Cortex of kidney (tissue), 1 donor: ENCODE results near the gene NUP155.
"Not testable (repeated sequence)": the region's sequence is repeated elsewhere in the genome, so short reads cannot be mapped to it uniquely, and the experiment has no call there.

Experiments used
- DNase-seq: peaks from one replicate; lab custom pipeline; 2025; lab: John Stamatoyannopoulos, UW

Gene NUP155

DNA sequence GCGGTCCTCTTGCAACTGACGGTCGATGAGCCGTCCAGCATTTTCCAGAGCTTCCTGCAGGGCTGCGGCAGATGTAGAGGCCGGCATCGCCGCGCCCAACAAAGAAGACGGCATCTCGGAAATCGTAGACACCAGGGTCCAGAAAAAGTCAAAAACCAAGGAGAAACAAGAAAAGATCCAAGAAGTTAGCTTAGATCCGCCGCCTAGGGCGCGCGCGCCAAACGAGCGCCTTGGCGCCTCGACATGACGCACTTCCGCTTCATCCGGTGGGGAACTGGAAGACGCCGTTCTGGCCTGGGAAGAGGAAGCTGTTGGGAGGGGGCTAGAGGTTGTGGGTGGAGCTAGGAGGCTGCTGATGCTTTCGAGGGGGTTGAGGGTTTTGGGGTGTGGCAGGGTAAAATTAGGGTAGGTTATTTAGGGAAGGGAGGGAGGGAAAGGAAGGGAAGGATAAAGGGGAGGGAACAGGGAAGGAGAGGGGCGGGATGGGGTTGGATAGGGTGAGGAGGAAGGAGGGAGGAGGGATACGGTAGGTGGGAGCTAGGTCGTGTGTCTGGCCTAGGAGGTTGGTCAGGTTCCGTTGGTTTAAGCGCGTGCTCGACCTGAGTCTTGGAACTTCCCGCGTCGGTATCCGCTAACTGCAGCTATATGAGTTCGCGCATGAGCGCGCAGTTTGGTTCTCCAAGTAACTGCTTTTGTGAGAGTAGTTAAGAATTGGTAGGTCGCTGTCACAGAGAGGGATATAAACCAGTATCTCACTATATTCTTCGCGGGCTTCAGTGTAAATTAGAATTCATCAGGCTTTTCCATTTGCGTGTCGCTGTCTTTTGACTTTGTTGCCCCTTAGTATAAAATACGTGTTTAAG, at the start of gene NUP155:
NUP155 (minus strand) TSS at position 243 of the 863 bp plus-strand sequence; CDS start at position 114, 129 bp downstream.
- DNase-seq: no peak

GRCh38 chr5:37417347-37417746, 46.4 kb upstream of the NUP155 start:
- no peak for DNase-seq

DNA sequence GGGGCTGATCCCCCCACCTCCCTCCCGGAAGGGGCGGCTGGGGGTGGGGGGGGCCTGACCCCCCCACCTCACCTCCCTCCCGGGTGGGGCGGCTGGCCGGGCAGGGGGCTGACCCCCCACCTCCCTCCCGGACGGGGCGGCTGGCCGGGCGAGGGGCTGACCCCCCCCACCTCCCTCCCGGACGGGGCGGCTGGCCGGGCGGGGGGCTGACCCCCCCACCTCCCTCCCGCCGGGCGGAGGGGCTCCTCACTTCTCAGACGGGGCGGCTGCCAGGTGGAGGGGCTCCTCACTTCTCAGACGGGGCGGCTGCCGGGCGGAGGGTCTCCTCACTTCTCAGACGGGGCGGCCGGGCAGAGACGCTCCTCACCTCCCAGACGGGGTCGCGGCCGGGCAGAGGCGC, 44.5 kb upstream of the NUP155 start:
- DNase-seq: not testable (repeated sequence)

- no peak for DNase-seq
Measured at GRCh38 chr5:37412515-37412914, 41.6 kb upstream of the NUP155 start.

GRCh38 chr5:37400501-37400900, 29.6 kb upstream of the NUP155 start:
- no peak for DNase-seq

DNA sequence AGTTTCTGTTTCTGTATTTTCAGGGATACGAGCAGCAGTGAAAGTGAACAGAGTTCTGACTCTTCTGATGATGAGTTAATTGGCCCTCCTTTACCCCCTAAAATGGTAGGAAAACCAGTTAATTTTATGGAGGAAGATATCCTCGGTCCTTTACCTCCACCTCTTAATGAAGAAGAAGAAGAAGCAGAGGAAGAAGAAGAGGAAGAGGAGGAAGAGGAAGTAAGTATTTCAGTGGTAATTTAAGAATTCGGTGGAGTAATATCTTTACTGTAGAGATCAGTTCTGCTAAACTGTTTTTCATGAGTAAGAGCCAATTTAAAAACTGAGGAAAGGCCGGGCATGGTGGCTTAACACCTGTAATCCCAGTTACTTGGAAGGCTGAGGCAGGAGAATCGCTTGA, 25.4 kb upstream of the NUP155 start:
- no peak for DNase-seq

GRCh38 chr5:37391591-37391990, 20.7 kb upstream of the NUP155 start:
- no peak for DNase-seq

- not testable (repeated sequence) for DNase-seq
Measured at GRCh38 chr5:37379100-37379628, 8.3 kb upstream of the NUP155 start, which contains the start of gene WDR70. Gene WDR70 (plus strand): TSS chr5:37379318. CDS start chr5:37379368, 50 bp downstream.

- not testable (repeated sequence) for DNase-seq
Measured at GRCh38 chr5:37378066-37378465, 7.2 kb upstream of the NUP155 start.

- DNase-seq: no peak
Measured at GRCh38 chr5:37375091-37375490, 4.2 kb upstream of the NUP155 start.

- DNase-seq: no peak
Measured at GRCh38 chr5:37370550-37370863, 399 bp downstream of the NUP155 start.

GRCh38 chr5:37355161-37355560, 15.7 kb downstream of the NUP155 start:
- no peak for DNase-seq

- not testable (repeated sequence) for DNase-seq
Measured at GRCh38 chr5:37342741-37343140, 28.2 kb downstream of the NUP155 start.

DNA sequence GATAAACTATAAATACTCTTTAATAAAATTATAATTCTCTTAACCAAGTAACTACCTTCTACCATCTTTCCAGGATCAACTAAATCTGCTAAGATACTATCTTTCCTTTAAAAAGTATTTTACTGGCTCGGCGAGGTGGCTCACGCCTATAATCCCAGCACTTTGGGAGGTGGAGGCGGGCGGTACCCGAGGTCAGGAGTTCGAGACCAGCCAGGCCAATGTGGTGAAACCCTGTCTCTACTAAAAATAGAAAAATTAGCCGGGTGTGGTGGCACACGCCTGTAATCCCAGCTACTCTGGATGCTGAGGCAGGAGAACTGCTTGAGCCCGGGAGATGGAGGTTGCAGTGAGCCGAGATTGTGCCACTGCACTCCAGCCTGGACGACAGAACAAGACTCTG, 36.2 kb downstream of the NUP155 start:
- not testable (repeated sequence) for DNase-seq

DNA sequence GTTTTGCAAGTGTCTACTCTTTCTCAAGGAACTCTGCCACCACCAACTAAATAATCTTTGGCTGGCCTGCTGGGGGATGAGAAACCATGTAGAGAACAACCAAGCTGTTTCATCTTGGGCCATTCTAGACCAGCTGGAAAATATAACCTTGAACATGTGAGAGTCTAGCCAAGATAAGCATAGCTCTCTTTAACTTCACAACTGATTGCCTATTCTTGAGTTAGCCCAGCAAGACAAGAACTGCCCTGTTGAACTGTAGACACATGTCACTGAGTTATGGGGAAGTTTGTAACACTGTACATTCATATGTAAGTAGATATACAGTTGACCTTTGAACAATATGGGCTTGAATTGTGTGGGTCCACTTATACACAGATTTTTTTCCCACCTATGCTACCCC, 44.4 kb downstream of the NUP155 start:
- no peak for DNase-seq

DNA sequence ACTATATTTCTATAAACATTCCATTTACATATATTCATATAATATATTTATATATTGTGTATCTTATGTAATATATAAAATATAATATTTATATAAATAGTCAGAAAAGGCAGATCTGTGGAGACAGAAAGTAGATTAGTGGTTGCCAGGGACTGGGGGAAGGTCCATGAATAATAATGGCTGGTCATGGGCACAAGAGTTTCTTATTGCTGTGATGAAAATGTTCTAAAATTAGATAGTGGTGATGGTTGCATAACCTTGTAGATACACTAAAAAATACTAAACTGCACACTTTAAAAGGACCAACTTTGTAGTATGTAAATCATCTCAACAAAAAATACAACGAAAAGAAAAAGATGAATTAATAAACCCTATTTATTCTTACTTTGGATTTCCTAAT, 47.3 kb downstream of the NUP155 start:
- DNase-seq: no peak

DNA sequence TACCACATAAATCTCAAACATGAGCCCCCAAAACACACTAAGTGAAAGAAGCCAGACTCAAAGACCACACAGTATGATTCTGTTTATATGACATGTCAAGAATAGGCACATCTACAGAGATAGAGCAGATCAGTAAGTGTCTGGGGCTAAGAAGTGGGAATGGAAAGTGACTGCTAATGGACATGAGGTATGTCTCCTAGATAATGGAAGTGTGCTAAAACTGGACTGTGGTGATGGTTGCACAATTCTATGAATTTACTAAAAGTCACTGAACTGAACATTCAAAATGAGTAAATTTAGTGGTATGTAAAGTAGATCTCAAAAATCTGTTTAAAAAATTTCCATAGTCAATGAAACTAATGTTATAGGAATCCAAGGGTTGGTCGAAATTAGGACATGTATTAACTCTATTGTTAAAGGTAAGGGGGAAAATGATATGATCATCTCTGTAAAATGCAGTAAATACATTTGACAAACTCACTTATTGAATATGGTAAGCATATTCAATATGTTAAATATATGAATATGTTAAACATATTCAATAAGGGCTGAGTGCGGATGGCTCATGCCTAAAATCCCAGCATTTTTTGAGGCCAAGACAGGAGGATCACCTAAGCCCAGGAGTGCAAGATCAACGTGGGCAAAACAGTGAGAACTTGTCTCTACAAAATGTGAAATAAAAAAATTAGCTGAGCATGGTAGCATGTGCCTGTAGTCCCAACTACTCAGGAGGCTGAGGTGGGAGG, 51.7 kb downstream of the NUP155 start:
- DNase-seq: no peak

- DNase-seq: no peak
Measured at GRCh38 chr5:37316027-37316426, 54.9 kb downstream of the NUP155 start.

- DNase-seq: no peak
Measured at GRCh38 chr5:37310360-37310759, 60.5 kb downstream of the NUP155 start.

- no peak for DNase-seq
Measured at GRCh38 chr5:37308793-37309192, 62.1 kb downstream of the NUP155 start.

DNA sequence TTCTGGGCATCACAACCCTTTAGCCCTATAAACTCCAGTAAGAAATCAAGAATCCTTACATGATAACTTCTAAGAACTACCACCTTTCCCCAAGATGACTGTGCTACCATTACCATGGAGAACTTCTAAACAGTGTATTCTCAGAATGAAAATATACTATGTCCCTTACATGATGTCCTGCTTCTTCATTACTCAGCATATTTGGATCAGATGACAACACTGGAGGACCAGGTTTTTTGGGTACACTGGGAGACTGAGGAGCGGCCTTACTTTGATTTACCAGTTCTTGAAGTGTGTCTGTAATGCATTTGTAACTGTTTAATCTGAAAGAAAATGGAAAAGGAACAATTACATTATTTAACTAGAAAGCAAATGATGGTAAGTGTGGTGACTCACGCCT, 66.0 kb downstream of the NUP155 start:
- DNase-seq: no peak

DNA sequence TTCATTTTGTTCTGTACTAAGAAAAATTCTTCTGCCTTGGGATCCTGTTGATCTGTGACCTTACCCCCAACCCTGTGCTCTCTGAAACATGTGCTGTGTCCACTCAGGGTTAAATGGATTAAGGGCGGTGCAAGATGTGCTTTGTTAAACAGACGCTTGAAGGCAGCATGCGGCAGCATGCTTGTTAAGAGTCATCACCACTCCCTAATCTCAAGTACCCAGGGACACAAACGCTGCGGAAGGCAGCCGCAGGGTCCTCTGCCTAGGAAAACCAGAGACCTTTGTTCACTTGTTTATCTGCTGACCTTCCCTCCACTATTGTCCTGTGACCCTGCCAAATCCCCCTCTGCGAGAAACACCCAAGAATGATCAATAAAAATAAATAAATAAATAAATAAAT, 74.6 kb downstream of the NUP155 start:
- not testable (repeated sequence) for DNase-seq
